ENCODE measurements around the gene RAPGEF5.

The RAPGEF5 gene

GRCh38 chr7:22075561-22075960 lies 281.4 kb downstream of the RAPGEF5 start:
- Histone ChIP-seq H3K9me3 (no peaks in the 10 kb centered on the region), H3K36me3 (no peaks in the 10 kb centered on the region), H3K27ac (no peak overlapping the region), H3K4me1 (no peaks in the 10 kb centered on the region), H3K27me3 (peaks cover 0 to 9% of the 10 kb centered on the region in 2 donors), H3K4me3 (no peak overlapping the region)
- TF ChIP-seq, protein P1, sequence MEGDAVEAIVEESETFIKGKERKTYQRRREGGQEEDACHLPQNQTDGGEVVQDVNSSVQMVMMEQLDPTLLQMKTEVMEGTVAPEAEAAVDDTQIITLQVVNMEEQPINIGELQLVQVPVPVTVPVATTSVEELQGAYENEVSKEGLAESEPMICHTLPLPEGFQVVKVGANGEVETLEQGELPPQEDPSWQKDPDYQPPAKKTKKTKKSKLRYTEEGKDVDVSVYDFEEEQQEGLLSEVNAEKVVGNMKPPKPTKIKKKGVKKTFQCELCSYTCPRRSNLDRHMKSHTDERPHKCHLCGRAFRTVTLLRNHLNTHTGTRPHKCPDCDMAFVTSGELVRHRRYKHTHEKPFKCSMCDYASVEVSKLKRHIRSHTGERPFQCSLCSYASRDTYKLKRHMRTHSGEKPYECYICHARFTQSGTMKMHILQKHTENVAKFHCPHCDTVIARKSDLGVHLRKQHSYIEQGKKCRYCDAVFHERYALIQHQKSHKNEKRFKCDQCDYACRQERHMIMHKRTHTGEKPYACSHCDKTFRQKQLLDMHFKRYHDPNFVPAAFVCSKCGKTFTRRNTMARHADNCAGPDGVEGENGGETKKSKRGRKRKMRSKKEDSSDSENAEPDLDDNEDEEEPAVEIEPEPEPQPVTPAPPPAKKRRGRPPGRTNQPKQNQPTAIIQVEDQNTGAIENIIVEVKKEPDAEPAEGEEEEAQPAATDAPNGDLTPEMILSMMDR (IDR thresholded peaks at IDR 0.05), result no peak
- intact Hi-C loops (cut with DNase I; ENCODE audit: low total_unique reads), result no loop called here
- no peak for DNase-seq

DNA sequence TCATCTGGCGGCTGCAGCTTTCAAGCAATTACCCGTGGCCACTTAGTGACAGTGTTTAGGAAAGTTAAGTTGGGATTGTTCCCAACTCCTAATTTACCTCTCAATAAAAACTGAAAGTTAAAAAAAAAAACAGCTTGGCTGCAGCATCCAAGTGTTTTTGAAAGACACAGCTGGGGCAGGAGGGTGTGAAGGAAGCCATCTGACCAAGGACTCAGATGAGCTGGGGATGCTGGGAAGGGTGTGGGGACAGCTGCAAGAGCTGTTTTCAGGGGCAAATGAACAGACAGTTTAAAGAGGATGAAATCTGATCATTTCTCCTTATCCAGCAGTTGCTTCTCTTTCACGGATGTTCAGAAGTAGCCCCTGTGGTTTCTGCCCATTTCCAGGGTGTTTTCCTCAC lies 282.1 kb downstream of the RAPGEF5 start:
- Histone ChIP-seq H3K4me1 (no peaks in the 10 kb centered on the region), H3K9me3 (no peaks in the 10 kb centered on the region), H3K27ac (no peak overlapping the region), H3K4me3 (no peak overlapping the region), H3K36me3 (no peaks in the 10 kb centered on the region), H3K27me3 (peaks cover 0 to 6% of the 10 kb centered on the region in 2 donors)
- no peak for DNase-seq
- intact Hi-C loops (cut with DNase I; ENCODE audit: low total_unique reads), result no loop called here
- TF ChIP-seq, protein P1 (IDR thresholded peaks at IDR 0.05), result no peak

Measured in tibial artery (tissue), 4 donors.